ENCODE results near the gene TOMM70.
"Not testable (repeated sequence)": the region's sequence is repeated elsewhere in the genome, so short reads cannot be mapped to it uniquely, and the experiment has no call there.

The TOMM70 gene

DNA sequence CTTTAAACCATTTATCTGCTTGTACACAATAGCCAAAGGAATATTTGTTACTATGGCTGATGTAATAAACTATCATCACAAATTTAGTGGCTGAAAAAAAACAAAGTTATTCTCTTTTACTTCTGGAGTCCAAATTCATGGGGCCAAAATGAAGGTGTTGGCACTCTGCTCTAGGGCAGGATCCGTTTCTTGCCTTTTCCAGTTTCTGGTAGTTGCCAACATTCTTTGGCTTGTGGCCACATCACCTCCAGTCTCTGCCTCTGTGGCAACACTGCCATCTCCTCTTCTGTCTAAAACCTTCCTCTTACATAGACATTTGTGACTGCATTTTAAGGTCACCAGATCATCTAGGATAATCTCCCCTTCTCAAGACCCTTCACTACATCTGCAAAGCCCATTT is 39.0 kb downstream of the TOMM70 start:
- DNase-seq = no peak

GRCh38 chr3:100360757-100361496 is 40.0 kb downstream of the TOMM70 start:
- DNase-seq = no peak

- DNase-seq = no peak
Observed at GRCh38 chr3:100359035-100359434, 41.9 kb downstream of the TOMM70 start.

- DNase-seq = no peak
Observed at GRCh38 chr3:100358413-100358812, 42.5 kb downstream of the TOMM70 start.

DNA sequence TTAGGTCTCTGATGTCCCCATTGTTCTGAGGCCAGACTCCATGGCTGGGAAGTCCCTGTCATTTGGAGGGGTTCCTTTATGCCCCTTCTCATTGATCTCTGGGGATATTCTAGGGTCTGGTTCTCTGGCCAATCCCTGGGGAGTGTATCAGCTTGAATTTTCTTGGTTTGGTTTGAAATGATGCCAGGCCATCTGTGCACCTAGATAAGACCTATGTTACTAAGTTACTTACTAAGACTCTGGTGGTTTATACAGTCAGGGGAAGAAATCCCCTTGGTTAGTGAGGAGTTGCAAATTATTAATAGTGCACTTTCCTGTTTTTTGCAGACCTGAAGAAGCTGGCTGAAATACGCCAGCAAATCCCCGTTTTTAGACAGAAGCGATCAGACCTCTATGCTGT is 46.0 kb downstream of the TOMM70 start:
- no peak for DNase-seq

DNA sequence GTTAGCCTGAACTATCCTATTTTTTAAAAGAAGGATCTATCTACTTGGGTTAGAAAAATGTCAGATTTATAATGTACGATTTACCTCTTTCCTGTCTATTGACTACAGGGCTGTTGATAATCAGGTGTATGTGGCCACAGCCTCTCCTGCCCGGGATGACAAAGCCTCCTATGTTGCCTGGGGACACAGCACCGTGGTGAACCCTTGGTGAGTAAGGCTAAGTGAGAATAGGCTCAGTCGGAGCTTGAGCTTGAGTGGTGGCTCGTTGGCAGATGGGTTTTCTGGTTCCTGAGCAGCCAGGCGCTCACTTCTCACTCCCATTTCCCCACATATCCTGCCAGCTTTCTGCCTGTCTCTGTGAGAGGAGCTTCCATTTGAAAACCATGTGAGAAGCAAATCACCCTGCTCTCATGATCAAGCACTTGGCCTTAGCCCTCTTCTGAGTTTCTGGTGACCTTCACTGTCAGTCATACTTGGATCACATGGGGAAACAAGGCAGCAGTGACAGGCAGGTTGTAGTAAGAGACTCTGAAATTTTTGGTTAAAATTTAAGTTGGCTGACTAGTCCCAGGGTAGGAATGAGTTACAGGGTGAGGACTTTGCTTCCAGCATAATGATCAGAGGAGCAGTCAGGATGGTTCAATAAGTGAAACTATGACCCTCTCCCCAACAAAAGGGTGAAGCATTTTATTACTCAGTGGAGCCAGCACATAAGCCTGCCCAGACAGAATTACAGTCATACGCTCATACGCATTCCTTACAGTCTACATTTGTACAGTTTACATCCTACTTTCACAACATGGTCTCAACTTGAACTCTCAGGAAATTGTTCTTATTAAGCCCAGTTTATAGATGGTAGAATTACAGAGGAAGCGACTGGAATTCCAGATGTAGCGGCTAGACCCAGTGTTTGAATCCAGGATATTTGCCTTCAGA is 48.3 kb downstream of the TOMM70 start:
- DNase-seq = no peak

DNA sequence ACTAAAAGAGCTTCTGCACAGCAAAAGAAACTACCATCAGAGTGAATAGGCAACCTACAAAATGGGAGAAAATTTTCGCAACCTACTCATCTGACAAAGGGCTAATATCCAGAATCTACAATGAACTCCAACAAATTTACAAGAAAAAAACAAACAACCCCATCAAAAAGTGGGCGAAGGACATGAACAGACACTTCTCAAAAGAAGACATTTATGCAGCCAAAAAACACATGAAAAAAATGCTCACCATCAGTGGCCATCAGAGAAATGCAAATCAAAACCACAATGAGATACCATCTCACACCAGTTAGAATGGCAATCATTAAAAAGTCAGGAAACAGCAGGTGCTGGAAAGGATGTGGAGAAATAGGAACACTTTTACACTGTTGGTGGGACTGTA is 49.1 kb downstream of the TOMM70 start:
- DNase-seq = not testable (repeated sequence)

DNA sequence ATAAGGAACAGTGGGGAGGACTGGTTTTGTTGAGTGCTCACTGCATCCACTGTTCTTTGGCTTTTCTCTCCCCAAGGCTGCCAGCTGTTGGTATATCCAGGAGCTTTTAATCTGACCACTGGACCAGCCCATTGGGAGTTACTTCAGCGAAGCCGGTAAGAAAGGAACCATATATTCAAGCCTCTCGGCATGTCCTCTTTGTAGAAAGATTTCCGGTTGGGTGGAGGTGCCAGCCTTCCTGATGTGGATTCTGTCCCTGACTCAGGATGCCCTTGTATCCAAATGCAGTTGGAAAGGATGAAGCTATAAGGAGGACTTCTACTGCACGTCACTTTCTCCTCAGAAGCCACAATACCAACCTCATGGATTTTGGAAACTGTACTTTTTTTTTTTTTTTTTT is 52.2 kb downstream of the TOMM70 start:
- DNase-seq = no peak

GRCh38 chr3:100340527-100340926 is 60.4 kb downstream of the TOMM70 start:
- DNase-seq = no peak

DNA sequence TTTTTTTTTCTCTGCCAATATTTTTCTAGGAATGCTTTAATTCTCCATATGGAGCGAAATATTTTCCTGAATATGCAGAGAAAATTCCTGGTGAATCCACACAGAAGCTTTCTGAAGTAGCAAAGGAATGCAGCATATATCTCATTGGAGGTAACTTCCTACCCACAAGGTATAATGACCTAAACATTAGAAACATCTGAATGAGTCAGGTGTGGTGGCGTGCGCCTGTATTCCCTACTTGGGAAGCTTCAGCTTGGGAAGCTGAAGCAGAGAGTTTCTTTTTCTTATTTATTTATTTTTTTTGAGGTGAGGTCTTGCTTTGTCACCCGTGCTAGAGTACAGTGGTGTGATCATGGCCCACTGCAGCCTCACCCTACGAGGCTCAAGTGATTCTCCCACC is 61.1 kb downstream of the TOMM70 start:
- no peak for DNase-seq

- DNase-seq = no peak
Observed at GRCh38 chr3:100338911-100339310, 62.0 kb downstream of the TOMM70 start.

DNA sequence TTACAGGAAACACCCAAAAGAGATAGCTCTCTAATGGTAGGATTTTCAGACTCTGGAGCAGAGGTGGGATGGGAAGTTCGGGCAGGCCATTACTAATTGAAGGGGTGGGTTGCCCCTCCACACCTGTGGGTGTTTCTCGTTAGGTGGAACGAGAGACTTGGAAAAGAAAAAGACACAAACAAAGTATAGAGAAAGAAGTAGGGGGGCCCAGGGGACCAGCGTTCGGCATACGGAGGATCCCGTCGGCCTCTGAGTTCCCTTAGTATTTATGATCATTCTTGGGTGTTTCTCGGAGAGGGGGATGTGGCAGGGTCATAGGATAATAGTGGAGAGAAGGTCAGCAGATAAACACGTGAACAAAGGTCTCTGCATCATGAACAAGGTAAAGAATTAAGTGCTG is 64.7 kb downstream of the TOMM70 start:
- not testable (repeated sequence) for DNase-seq

GRCh38 chr3:100335434-100335833 is 65.5 kb downstream of the TOMM70 start:
- no peak for DNase-seq

GRCh38 chr3:100334488-100335351 is 66.2 kb downstream of the TOMM70 start, which contains the start of gene NIT2:
TSS of gene NIT2 (plus strand) at chr3:100334757. CDS start at chr3:100334792, 35 bp downstream.
- peak; percentile 73 for DNase-seq

- peak; percentile 7 for DNase-seq
Observed at GRCh38 chr3:100333970-100334487, 66.9 kb downstream of the TOMM70 start.

GRCh38 chr3:100333051-100333450 is 67.8 kb downstream of the TOMM70 start:
- no peak for DNase-seq

DNA sequence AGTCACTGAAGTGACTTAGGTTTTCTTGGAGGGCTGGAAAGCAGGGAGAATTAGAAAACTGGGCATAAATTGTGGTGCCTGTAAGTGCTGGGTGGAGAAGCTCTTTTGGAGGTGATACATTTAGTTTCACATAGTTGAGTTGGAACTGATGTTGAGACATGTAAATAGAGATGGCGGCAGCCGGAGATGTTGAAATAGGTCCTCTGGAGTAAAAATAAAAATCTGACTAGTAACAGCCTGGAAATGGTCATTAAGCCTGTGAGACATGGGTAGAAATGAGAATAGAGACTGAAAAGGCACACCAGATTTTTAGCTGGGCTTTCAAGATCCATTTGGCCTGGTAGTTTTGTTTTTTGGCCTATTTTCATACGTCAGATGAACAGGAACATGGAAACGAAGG is 69.2 kb downstream of the TOMM70 start:
- DNase-seq = no peak

DNA sequence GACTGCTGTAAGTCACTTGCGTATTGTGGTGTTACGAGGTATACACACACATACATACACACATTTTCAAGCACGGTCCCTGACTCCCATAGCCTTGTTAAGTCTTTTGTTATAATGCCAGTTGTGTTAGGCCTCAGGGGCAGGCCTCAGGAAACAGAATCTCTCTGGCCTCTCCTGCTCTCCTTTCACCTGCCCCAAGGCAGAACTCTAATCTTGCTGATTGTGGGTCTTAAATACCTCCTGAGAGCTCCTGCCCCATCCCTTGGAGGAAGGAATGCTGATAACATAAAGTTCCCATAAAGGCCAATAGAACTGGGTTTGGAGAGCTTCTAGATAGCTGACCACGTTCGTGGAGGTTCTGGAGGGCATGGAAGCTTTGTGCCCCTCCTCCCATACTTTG is 70.2 kb downstream of the TOMM70 start:
- no peak for DNase-seq

- no peak for DNase-seq
Observed at GRCh38 chr3:100329800-100330489, 70.9 kb downstream of the TOMM70 start.

- DNase-seq = not testable (repeated sequence)
Observed at GRCh38 chr3:100327377-100327776, 73.5 kb downstream of the TOMM70 start.

GRCh38 chr3:100325827-100326226 is 75.1 kb downstream of the TOMM70 start:
- no peak for DNase-seq

DNA sequence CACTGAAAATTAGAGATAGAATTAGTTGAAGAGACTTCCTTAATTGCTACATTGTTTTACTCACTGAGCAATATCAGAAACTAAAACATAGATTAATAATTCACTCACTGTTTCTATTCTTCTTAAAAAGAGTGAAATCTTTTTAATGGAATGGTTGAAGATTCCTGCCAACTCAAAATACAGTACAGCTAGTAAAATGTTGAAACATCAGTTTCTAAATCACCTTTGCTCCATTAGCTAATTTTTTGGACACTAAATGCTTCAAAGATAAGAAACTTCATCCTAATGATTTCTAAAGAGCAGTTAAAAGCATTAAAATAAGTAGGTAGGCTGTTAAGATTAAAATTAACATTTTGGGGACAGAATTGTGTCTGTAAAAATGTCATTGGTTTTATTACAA is 76.8 kb downstream of the TOMM70 start:
- DNase-seq = no peak
